Measurements from ENCODE around the gene L2HGDH.

Gene L2HGDH

DNA sequence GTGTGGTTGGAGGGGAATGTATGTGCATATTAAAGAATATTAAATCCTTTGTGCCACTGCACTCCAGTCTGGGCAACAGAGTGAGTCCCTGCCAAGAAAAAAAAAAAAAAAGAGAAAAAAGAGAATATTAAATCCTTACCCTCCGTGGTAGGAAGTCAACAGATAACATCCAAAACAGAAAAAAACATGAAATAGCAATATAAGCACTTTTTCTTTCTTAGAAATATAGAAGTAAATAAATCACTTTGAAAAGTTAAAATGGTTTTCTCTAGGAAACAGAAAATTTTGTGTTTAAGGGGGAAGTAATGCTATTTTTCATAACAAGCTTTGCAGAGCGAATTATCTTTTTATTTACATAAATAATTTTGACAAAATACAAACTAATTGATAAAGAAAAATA lies 98.2 kb downstream of the L2HGDH start:
- Histone ChIP-seq H3F3A (ENCODE audit: control insufficient read depth, insufficient read depth) (no peaks in the 10 kb centered on the region), H4K20me1 (ENCODE audit: control insufficient read depth, insufficient read depth, low read depth, low read length) (no peaks in the 10 kb centered on the region), H3K4me2 (ENCODE audit: low read length) (no peak overlapping the region), H3K9me3 (ENCODE audit: control insufficient read depth, insufficient read depth, low read length) (no peaks in the 10 kb centered on the region), H3K36me3 (ENCODE audit: control insufficient read depth, low read length) (no peaks in the 10 kb centered on the region), H3K79me2 (ENCODE audit: control insufficient read depth, low read length) (peaks cover 22% of the 10 kb centered on the region), H3K4me1 (ENCODE audit: control insufficient read depth, low read length) (peaks cover 4% of the 10 kb centered on the region; the same call in 1 of the 2 replicates), H3K27me3 (ENCODE audit: control insufficient read depth, low read length) (no peaks in the 10 kb centered on the region), H3K4me3 (ENCODE audit: low read length) (no peak overlapping the region), H3K9me2 (replicated peaks; ENCODE audit: control insufficient read depth, low read length) (no peaks in the 10 kb centered on the region), H3K27ac (ENCODE audit: low read depth, low read length) (no peak overlapping the region)
- TF ChIP-seq, protein P1, sequence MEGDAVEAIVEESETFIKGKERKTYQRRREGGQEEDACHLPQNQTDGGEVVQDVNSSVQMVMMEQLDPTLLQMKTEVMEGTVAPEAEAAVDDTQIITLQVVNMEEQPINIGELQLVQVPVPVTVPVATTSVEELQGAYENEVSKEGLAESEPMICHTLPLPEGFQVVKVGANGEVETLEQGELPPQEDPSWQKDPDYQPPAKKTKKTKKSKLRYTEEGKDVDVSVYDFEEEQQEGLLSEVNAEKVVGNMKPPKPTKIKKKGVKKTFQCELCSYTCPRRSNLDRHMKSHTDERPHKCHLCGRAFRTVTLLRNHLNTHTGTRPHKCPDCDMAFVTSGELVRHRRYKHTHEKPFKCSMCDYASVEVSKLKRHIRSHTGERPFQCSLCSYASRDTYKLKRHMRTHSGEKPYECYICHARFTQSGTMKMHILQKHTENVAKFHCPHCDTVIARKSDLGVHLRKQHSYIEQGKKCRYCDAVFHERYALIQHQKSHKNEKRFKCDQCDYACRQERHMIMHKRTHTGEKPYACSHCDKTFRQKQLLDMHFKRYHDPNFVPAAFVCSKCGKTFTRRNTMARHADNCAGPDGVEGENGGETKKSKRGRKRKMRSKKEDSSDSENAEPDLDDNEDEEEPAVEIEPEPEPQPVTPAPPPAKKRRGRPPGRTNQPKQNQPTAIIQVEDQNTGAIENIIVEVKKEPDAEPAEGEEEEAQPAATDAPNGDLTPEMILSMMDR (IDR thresholded peaks at IDR 0.05; ENCODE audit: low read depth, low read length, poor library complexity, severe bottlenecking): no peak
- no peak for TF ChIP-seq EZH2phosphoT487 (IDR thresholded peaks at IDR 0.05; ENCODE audit: borderline replicate concordance, low read length)

DNA sequence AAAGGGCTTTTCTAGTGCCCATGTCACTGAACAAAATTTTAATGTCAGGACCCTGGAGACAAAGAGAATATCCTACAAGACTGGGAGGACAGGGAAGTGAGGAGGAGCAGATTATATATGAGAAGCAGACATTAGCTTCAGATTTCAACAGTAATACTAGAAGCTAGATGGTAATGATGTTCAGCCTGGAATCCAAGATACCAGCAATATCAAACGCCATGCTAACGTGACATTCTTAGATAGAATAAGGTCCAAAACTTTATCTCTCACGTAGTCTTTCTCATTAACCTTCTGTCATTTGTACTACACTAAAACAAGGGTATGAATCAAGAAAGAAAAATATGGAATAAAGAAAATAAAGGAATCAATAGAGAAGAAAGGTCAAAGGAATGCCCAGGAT lies 99.3 kb downstream of the L2HGDH start:
- Histone ChIP-seq H3K9me3 (ENCODE audit: control insufficient read depth, insufficient read depth, low read length) (no peaks in the 10 kb centered on the region), H4K20me1 (ENCODE audit: control insufficient read depth, insufficient read depth, low read depth, low read length) (no peaks in the 10 kb centered on the region), H3K4me3 (ENCODE audit: low read length) (no peak overlapping the region), H3K9me2 (replicated peaks; ENCODE audit: control insufficient read depth, low read length) (no peaks in the 10 kb centered on the region), H3F3A (ENCODE audit: control insufficient read depth, insufficient read depth) (no peaks in the 10 kb centered on the region), H3K27ac (ENCODE audit: low read depth, low read length) (no peak overlapping the region), H3K4me1 (ENCODE audit: control insufficient read depth, low read length) (no peaks in the 10 kb centered on the region), H3K27me3 (ENCODE audit: control insufficient read depth, low read length) (no peaks in the 10 kb centered on the region), H3K4me2 (ENCODE audit: low read length) (no peak overlapping the region), H3K36me3 (ENCODE audit: control insufficient read depth, low read length) (no peaks in the 10 kb centered on the region), H3K79me2 (ENCODE audit: control insufficient read depth, low read length) (peaks cover 14% of the 10 kb centered on the region)
- TF ChIP-seq, protein P1 (IDR thresholded peaks at IDR 0.05; ENCODE audit: low read depth, low read length, poor library complexity, severe bottlenecking): no peak
- no peak for TF ChIP-seq EZH2phosphoT487 (IDR thresholded peaks at IDR 0.05; ENCODE audit: borderline replicate concordance, low read length)

DNA sequence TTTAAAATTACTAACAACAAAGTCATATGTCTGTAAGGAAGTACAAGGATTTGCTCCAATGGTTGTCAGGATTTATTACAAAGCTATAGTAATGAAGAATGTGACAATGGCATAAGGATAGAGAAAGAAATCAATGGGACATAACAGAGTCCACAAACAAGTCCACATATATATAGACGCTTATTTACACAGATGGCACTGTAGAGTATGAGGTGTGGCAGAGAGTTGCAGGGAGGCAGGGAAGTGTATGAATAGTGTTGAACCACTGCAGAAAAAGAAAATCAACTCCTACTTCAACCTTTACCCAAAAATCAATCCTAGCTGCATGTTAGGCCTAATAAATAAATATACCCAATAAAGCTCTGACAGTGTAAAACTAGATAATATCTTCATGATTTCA lies 102.0 kb downstream of the L2HGDH start:
- TF ChIP-seq, protein P1 (IDR thresholded peaks at IDR 0.05; ENCODE audit: low read depth, low read length, poor library complexity, severe bottlenecking): no peak
- TF ChIP-seq EZH2phosphoT487 (IDR thresholded peaks at IDR 0.05; ENCODE audit: borderline replicate concordance, low read length): no peak
- Histone ChIP-seq H3K9me3 (ENCODE audit: control insufficient read depth, insufficient read depth, low read length) (no peaks in the 10 kb centered on the region), H3K79me2 (ENCODE audit: control insufficient read depth, low read length) (peaks cover 5% of the 10 kb centered on the region; the same call in 1 of the 2 replicates)

More for the DNA sequence above, 102.0 kb downstream of the L2HGDH start:
- no peaks in the 10 kb centered on the region for H3K4me1 ChIP-seq (ENCODE audit: control insufficient read depth, low read length)
- no peaks in the 10 kb centered on the region for H3K9me2 ChIP-seq (replicated peaks; ENCODE audit: control insufficient read depth, low read length)
- no peaks in the 10 kb centered on the region for H4K20me1 ChIP-seq (ENCODE audit: control insufficient read depth, insufficient read depth, low read depth, low read length)
- H3F3A ChIP-seq (ENCODE audit: control insufficient read depth, insufficient read depth): no peaks in the 10 kb centered on the region
- H3K4me3 ChIP-seq (ENCODE audit: low read length): no peak overlapping the region
- H3K27me3 ChIP-seq (ENCODE audit: control insufficient read depth, low read length): no peaks in the 10 kb centered on the region
- no peaks in the 10 kb centered on the region for H3K36me3 ChIP-seq (ENCODE audit: control insufficient read depth, low read length)
- H3K4me2 ChIP-seq (ENCODE audit: low read length): no peak overlapping the region
- H3K27ac ChIP-seq (ENCODE audit: low read depth, low read length): no peak overlapping the region

Data from DOHH2 (cell line).